ENCODE measurements around the gene NUP210L. TPM values are rescaled to one million over a fixed set of nuclear protein-coding genes. Genes with fewer than 3 reads are reported as not detected.
A peak's percentile ranks its signal among the peaks of the same experiment; 100 is the strongest.

The NUP210L gene
- total RNA-seq, 1 experiment from 2014 or later, result not detected

- CTCF ChIA-PET, result interaction anchor here (0.5 to 0.6 kb wide), 2 partner anchors 59 to 339 kb away, joined by 3 read pairs; no protein-coding TSS in a partner anchor
- no peaks in the 10 kb centered on the region for H3K36me3 ChIP-seq (ENCODE audit: low read depth)
- DNase-seq, result no peak
Measured at GRCh38 chr1:154145986-154146385, 8.9 kb downstream of the NUP210L start.

GRCh38 chr1:154142358-154142757 is 12.5 kb downstream of the NUP210L start:
- Histone ChIP-seq H4K20me1 (ENCODE audit: insufficient read depth) (no peaks in the 10 kb centered on the region), H3K27ac (no peak overlapping the region), H3F3A (ENCODE audit: insufficient read depth, low read depth) (no peaks in the 10 kb centered on the region), H3K36me3 (ENCODE audit: low read depth) (no peaks in the 10 kb centered on the region), H3K9me2 (ENCODE audit: insufficient read depth) (no peaks in the 10 kb centered on the region; the same call in 1 of the 2 replicates), H3K9me3 (ENCODE audit: insufficient read depth, low read depth) (no peaks in the 10 kb centered on the region), H3K4me1 (replicated peaks; ENCODE audit: insufficient read depth) (no peaks in the 10 kb centered on the region), H3K27me3 (ENCODE audit: insufficient read depth, low read depth) (no peaks in the 10 kb centered on the region), H2AFZ (no peak overlapping the region), H3K4me3 (no peak overlapping the region), H3K79me2 (ENCODE audit: low read depth) (no peaks in the 10 kb centered on the region), H3K4me2 (no peak overlapping the region)
- POLR2A ChIA-PET (ENCODE audit: unreplicated experiment), result no interaction called here
- TF ChIP-seq CTCF (conservative IDR thresholded peaks at IDR 0.05) (no peak), EZH2 (IDR thresholded peaks at IDR 0.05; ENCODE audit: low read depth) (no peak)
- intact Hi-C loops (cut with micrococcal nuclease; ENCODE audit: unreplicated experiment), result no loop called here
- CTCF ChIA-PET, result interaction anchor here (0.7 kb wide), 1 partner anchor 86 kb away, joined by 3 read pairs; no protein-coding TSS in a partner anchor
- DNase-seq, result no peak
- no TSS peak for BruUV-seq (replicated peaks)

More at GRCh38 chr1:154145986-154146385, 8.9 kb downstream of the NUP210L start:
- Histone ChIP-seq H3K9me2 (ENCODE audit: insufficient read depth) (no peaks in the 10 kb centered on the region; the same call in 1 of the 2 replicates), H3F3A (ENCODE audit: insufficient read depth, low read depth) (peaks cover 7% of the 10 kb centered on the region; the same call in 1 of the 2 replicates), H2AFZ (no peak overlapping the region), H3K27ac (no peak overlapping the region), H3K4me3 (no peak overlapping the region), H3K9me3 (ENCODE audit: insufficient read depth, low read depth) (no peaks in the 10 kb centered on the region), H3K4me1 (replicated peaks; ENCODE audit: insufficient read depth) (peaks cover 6% of the 10 kb centered on the region; the same call in 1 of the 2 replicates), H3K4me2 (no peak overlapping the region), H3K79me2 (ENCODE audit: low read depth) (no peaks in the 10 kb centered on the region), H4K20me1 (ENCODE audit: insufficient read depth) (no peaks in the 10 kb centered on the region), H3K27me3 (ENCODE audit: insufficient read depth, low read depth) (no peaks in the 10 kb centered on the region)
- POLR2A ChIA-PET (ENCODE audit: unreplicated experiment), result no interaction called here
- no TSS peak for BruUV-seq (replicated peaks)
- intact Hi-C loops (cut with micrococcal nuclease; ENCODE audit: unreplicated experiment), result no loop called here
- TF ChIP-seq CTCF (conservative IDR thresholded peaks at IDR 0.05), result peak; percentile 67
- no peak for TF ChIP-seq EZH2 (IDR thresholded peaks at IDR 0.05; ENCODE audit: low read depth)

- Histone ChIP-seq H3K4me3 (no peak overlapping the region), H3K9me2 (ENCODE audit: insufficient read depth) (no peaks in the 10 kb centered on the region; the same call in 1 of the 2 replicates), H3K4me2 (no peak overlapping the region), H3K27ac (no peak overlapping the region), H3K27me3 (ENCODE audit: insufficient read depth, low read depth) (no peaks in the 10 kb centered on the region), H3K4me1 (replicated peaks; ENCODE audit: insufficient read depth) (no peaks in the 10 kb centered on the region), H4K20me1 (ENCODE audit: insufficient read depth) (no peaks in the 10 kb centered on the region), H3F3A (ENCODE audit: insufficient read depth, low read depth) (no peaks in the 10 kb centered on the region), H3K79me2 (ENCODE audit: low read depth) (no peaks in the 10 kb centered on the region), H3K36me3 (ENCODE audit: low read depth) (no peaks in the 10 kb centered on the region), H2AFZ (no peak overlapping the region), H3K9me3 (ENCODE audit: insufficient read depth, low read depth) (no peaks in the 10 kb centered on the region)
- ChIA-PET POLR2A (ENCODE audit: unreplicated experiment) (interaction anchor here (0.7 kb wide), 1 partner anchor 121 kb away, joined by 28 read pairs; no protein-coding TSS in a partner anchor), CTCF (interaction anchor here (0.7 kb wide), 1 partner anchor 919 kb away, joined by 3 read pairs; no protein-coding TSS in a partner anchor)
- TF ChIP-seq EZH2 (IDR thresholded peaks at IDR 0.05; ENCODE audit: low read depth) (no peak), CTCF (conservative IDR thresholded peaks at IDR 0.05) (no peak)
- BruUV-seq (replicated peaks), result no TSS peak
- no peak for DNase-seq
- intact Hi-C loops (cut with micrococcal nuclease; ENCODE audit: unreplicated experiment), result no loop called here
Measured at GRCh38 chr1:154141240-154141639, 13.6 kb downstream of the NUP210L start.
